WTC11 (cell line): ENCODE results near the gene ZC3H13. TPM values are rescaled to one million over a fixed set of nuclear protein-coding genes. Genes with fewer than 3 reads are reported as not detected.

Experiments used
- ATAC-seq: fragments of 200-7000 bp; cut with Tn5 transposase; 2 replicates; pipeline ENCODE4 v1.10.0; 2021; ENCODE audit warnings: mild to moderate bottlenecking, moderate library complexity
- CTCF ChIA-PET: fragments of 300-600 bp; sonication (Branson Sonifier 250); formaldehyde crosslinking; loops from one replicate; lab custom pipeline; 2021; ENCODE audit warnings: antibody characterized with exemption; lab: Charles Lee
- POLR2A ChIA-PET: fragments of 350-600 bp; sonication (Branson Sonifier 250); formaldehyde crosslinking; loops from one replicate; lab custom pipeline; 2021; ENCODE audit warnings: antibody characterized with exemption; lab: Charles Lee
- DNase-seq: peaks from one replicate; pipeline ENCODE4 v3.0.0; 2021; ENCODE audit warnings: low spot score
- H3K27ac Mint-ChIP-seq: 2 replicates; pipeline ENCODE4 v1.8.0; 2021; ENCODE audit warnings: mixed read lengths
- H3K27me3 Mint-ChIP-seq: 2 replicates; pipeline ENCODE4 v1.8.0; 2021; ENCODE audit warnings: low read depth, mild to moderate bottlenecking, moderate library complexity, mixed read lengths
- H3K36me3 Mint-ChIP-seq: 2 replicates; pipeline ENCODE4 v1.8.0; 2021; ENCODE audit warnings: mixed read lengths
- H3K4me1 Mint-ChIP-seq: 2 replicates; pipeline ENCODE4 v1.8.0; 2022; ENCODE audit warnings: mixed read lengths
- H3K4me3 Mint-ChIP-seq: 2 replicates; pipeline ENCODE4 v1.8.0; 2021; ENCODE audit warnings: mild to moderate bottlenecking, moderate library complexity, mixed read lengths
- H3K9me3 Mint-ChIP-seq: 2 replicates; pipeline ENCODE4 v1.8.0; 2021; ENCODE audit warnings: mixed read lengths
- ATF2 ChIP-seq: sonication (generic); formaldehyde crosslinking; IDR thresholded peaks from 2 replicates; pipeline ENCODE4 v1.8.1; 2022; ENCODE audit warnings: low read depth, missing genetic modification reagents, borderline replicate concordance
- ATF6 ChIP-seq: sonication (generic); formaldehyde crosslinking; IDR thresholded peaks from 2 replicates; pipeline ENCODE4 v1.8.1; 2023; ENCODE audit warnings: mild to moderate bottlenecking, missing genetic modification reagents
- CREB1 ChIP-seq: sonication (generic); formaldehyde crosslinking; IDR thresholded peaks from 2 replicates; pipeline ENCODE4 v1.8.0; 2023; ENCODE audit warnings: mild to moderate bottlenecking, missing genetic modification reagents
- FOXP4 ChIP-seq: sonication (generic); formaldehyde crosslinking; IDR thresholded peaks from 2 replicates; pipeline ENCODE4 v1.8.0; 2022; ENCODE audit warnings: mild to moderate bottlenecking, missing genetic modification reagents
- GRHL2 ChIP-seq: fragments of 250-450 bp; sonication (Bioruptor Pico); IDR thresholded peaks from 2 replicates; pipeline ENCODE4 v1.8.0; 2022; ENCODE audit warnings: mild to moderate bottlenecking, moderate library complexity; ENCODE audit not compliant: insufficient replicate concordance, severe bottlenecking
- MYBL2 ChIP-seq: sonication (generic); formaldehyde crosslinking; IDR thresholded peaks from 2 replicates; pipeline ENCODE4 v1.8.1; 2023; ENCODE audit warnings: mild to moderate bottlenecking, moderate library complexity, missing genetic modification reagents
- NFE2L1 ChIP-seq: sonication (generic); formaldehyde crosslinking; IDR thresholded peaks from 2 replicates; pipeline ENCODE4 v1.8.1; 2023; ENCODE audit warnings: missing genetic modification reagents
- OVOL2 ChIP-seq: fragments of 250-450 bp; sonication (Bioruptor Pico); IDR thresholded peaks from 2 replicates; pipeline ENCODE4 v1.9.0; 2021; ENCODE audit warnings: mild to moderate bottlenecking, borderline replicate concordance
- SP1 ChIP-seq: sonication (generic); formaldehyde crosslinking; conservative IDR thresholded peaks from 2 replicates; pipeline ENCODE4 v1.8.1; 2022; ENCODE audit warnings: missing genetic modification reagents
- ZNF532 ChIP-seq: fragments of 250-450 bp; sonication (Bioruptor Pico); IDR thresholded peaks from 2 replicates; pipeline ENCODE4 v1.9.0; 2021; ENCODE audit warnings: mild to moderate bottlenecking, borderline replicate concordance
- ZSCAN18 ChIP-seq: fragments of 250-450 bp; sonication (Bioruptor Pico); IDR thresholded peaks from 2 replicates; pipeline ENCODE4 v2.1.2; 2022; ENCODE audit warnings: mild to moderate bottlenecking, moderate library complexity
- total RNA-seq: library from RNA; stranded (reverse); gene quantifications from 3 replicates; pipeline ENCODE4 v1.2.3, GENCODE V29; 2021
- TF ChIP-seq, protein P1 (sequence below): sonication (generic); formaldehyde crosslinking; IDR thresholded peaks from 2 replicates; pipeline ENCODE4 v1.8.1; 2023; ENCODE audit warnings: mild to moderate bottlenecking, missing genetic modification reagents, borderline replicate concordance

Gene ZC3H13
- total RNA-seq, 1 experiment from 2014 or later, result 49.7 TPM

DNA sequence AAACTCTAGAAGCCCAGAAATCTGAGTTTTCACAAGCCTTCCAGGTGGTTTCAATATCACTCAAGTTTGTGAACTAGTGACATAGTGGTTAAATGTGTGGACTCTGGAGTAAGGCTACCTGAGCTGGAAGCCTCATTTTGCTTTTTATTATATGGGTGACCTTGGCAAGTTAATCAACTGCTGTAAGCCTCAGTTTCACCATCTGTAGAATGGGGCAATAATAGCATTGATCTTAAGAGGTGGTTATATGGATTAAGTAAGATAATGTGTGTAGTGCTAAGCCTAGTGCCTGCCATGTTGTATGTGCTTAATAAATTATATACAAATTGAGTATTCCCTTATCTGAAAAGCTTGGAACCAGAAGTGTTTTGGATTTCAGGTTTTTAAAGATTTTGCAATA is 135.5 kb downstream of the ZC3H13 start (continued):
- TF ChIP-seq, protein P1, sequence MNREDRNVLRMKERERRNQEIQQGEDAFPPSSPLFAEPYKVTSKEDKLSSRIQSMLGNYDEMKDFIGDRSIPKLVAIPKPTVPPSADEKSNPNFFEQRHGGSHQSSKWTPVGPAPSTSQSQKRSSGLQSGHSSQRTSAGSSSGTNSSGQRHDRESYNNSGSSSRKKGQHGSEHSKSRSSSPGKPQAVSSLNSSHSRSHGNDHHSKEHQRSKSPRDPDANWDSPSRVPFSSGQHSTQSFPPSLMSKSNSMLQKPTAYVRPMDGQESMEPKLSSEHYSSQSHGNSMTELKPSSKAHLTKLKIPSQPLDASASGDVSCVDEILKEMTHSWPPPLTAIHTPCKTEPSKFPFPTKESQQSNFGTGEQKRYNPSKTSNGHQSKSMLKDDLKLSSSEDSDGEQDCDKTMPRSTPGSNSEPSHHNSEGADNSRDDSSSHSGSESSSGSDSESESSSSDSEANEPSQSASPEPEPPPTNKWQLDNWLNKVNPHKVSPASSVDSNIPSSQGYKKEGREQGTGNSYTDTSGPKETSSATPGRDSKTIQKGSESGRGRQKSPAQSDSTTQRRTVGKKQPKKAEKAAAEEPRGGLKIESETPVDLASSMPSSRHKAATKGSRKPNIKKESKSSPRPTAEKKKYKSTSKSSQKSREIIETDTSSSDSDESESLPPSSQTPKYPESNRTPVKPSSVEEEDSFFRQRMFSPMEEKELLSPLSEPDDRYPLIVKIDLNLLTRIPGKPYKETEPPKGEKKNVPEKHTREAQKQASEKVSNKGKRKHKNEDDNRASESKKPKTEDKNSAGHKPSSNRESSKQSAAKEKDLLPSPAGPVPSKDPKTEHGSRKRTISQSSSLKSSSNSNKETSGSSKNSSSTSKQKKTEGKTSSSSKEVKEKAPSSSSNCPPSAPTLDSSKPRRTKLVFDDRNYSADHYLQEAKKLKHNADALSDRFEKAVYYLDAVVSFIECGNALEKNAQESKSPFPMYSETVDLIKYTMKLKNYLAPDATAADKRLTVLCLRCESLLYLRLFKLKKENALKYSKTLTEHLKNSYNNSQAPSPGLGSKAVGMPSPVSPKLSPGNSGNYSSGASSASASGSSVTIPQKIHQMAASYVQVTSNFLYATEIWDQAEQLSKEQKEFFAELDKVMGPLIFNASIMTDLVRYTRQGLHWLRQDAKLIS, result no peak
- TF ChIP-seq, all 79 proteins: peak for 0

DNA sequence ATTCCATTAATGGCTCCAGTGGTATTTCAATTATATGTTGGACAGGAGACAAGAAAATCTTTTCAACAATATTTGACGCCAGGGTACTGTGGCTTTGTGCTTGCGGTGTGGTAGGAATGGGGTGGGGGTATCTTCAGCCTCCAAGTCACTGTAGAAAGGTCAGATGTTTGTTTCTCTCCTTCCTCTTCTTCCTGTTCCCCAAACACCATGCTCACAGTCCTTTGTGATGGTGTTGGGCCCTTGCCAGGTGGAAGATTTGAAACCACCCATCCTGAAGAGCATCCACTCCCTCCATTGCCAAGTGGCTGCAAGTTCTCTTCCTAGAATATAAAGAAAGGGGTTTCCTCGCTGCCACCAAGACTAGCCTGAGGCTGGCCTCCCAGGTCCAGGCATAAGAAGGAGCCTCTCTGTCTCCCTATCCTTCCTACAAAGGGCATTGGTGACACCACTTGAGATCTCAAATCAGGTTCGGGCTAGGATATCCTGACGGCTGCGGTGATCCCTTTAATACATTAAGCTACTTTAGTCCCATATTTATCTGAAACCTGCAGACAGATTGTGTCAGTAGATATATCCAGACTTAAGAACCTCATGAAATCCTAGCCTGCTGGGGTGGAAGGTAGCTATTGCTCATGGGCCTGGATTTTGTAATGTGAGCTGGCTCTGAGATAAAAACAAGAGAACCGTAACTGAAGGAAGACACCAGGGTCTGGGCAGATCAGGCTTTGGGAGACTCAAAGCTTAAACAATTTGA is 136.7 kb downstream of the ZC3H13 start:
- Mint-ChIP-seq H3K27ac (no peak overlapping the region), H3K4me3 (no peak overlapping the region), H3K36me3 (no peaks in the 10 kb centered on the region), H3K9me3 (peaks cover 6% of the 10 kb centered on the region; the same call in 1 of the 2 replicates), H3K27me3 (no peaks in the 10 kb centered on the region), H3K4me1 (no peaks in the 10 kb centered on the region)
- no peak for ATAC-seq
- CTCF ChIA-PET, result no interaction called here
- no peak for DNase-seq
- TF ChIP-seq ATF2, result no peak
- TF ChIP-seq GRHL2 (CRISPR knock-in tag), result no peak
- no peak for TF ChIP-seq ZSCAN18 (CRISPR knock-in tag)
- TF ChIP-seq ZNF532 (CRISPR knock-in tag), result no peak
- TF ChIP-seq FOXP4 (CRISPR knock-in tag), result no peak
- no peak for TF ChIP-seq NFE2L1 (CRISPR knock-in tag)
- TF ChIP-seq SP1 (CRISPR knock-in tag), result no peak
- TF ChIP-seq CREB1, result no peak
- TF ChIP-seq ATF6 (CRISPR knock-in tag), result no peak
- no peak for TF ChIP-seq OVOL2 (CRISPR knock-in tag)
- TF ChIP-seq MYBL2 (CRISPR knock-in tag), result no peak
- POLR2A ChIA-PET, result no interaction called here
